Lower leg skin (tissue), 4 donors: ENCODE data around the gene ULK2. TPM values are rescaled to one million over a fixed set of nuclear protein-coding genes. Genes with fewer than 3 reads are reported as not detected.

ENCODE experiments used
- DNase-seq, 2 donors: peaks; one replicate each; pipeline ENCODE4 v3.0.0-alpha.2; 2019; ENCODE audit warnings: low spot score in 2 of 2
- H3K4me3 ChIP-seq: fragments of 200-600 bp; sonication (generic); 2 replicates; pipeline ENCODE4 v1.5.1; 2017; ENCODE audit warnings: mild to moderate bottlenecking, low read depth; ENCODE audit not compliant: poor library complexity, severe bottlenecking
- CTCF ChIP-seq, 3 donors: fragments of 450-650 bp; IDR thresholded peaks; one replicate each; pipeline ENCODE4 v1.5.1; 2016; ENCODE audit warnings: antibody characterized with exemption in 3 of 3, mild to moderate bottlenecking in 3 of 3, moderate library complexity in 2 of 3
- POLR2A ChIP-seq, 2 donors: fragments of 450-650 bp; IDR thresholded peaks; one replicate each; pipeline ENCODE4 v1.6.1; 2016 to 2017; ENCODE audit warnings: antibody characterized with exemption in 2 of 2, mild to moderate bottlenecking in 1 of 2, moderate library complexity in 1 of 2
- WGBS, 2 donors: methylation state at CpG; one replicate each; pipeline ENCODE4 v1.1.5; 2018; 5-methylcytosine and 5-hydroxymethylcytosine counted together
- intact Hi-C: fragments of 100-400 bp; cut with DNase I; formaldehyde crosslinking; loops from one replicate; pipeline ENCODE4 v1.15.0; 2023; ENCODE audit warnings: low total_unique reads
- total RNA-seq, 4 donors: library from RNA; depleted of rRNA; stranded (reverse); fragments of >200 nt; gene quantifications; one replicate each; pipeline ENCODE4 v1.1.0, GENCODE V29; 2016

The ULK2 gene
- total RNA-seq, 4 donors from 2014 or later, result 10.0 to 24.8 (median 19.7) TPM

- TF ChIP-seq CTCF (IDR thresholded peaks at IDR 0.05) (no peak), POLR2A (IDR thresholded peaks at IDR 0.05) (no peak)
- 70 to 80% methylated on average over 9 of the region's 9 CpGs for WGBS, 2 donors
- intact Hi-C loops, result loop anchor here (10.0 kb wide), 1 partner anchor 385 kb away; the partner anchor contains the start of gene B9D1
Measured at GRCh38 chr17:19750020-19750572, 117.6 kb downstream of the ULK2 start.

GRCh38 chr17:19748807-19749193 is 118.9 kb downstream of the ULK2 start:
- 60 to 65% methylated on average over 13 of the region's 13 CpGs for WGBS, 2 donors
- no peak for TF ChIP-seq POLR2A (IDR thresholded peaks at IDR 0.05)
- no peak for TF ChIP-seq CTCF (IDR thresholded peaks at IDR 0.05)
- no peak for DNase-seq
- intact Hi-C loops, result no loop called here
- H3K4me3 ChIP-seq, result no peak overlapping the region

More at GRCh38 chr17:19750020-19750572, 117.6 kb downstream of the ULK2 start:
- no peak for DNase-seq
- H3K4me3 ChIP-seq, result no peak overlapping the region

GRCh38 chr17:19747829-19748806 is 119.6 kb downstream of the ULK2 start, which contains the start of gene ALDH3A1:
TSS of gene ALDH3A1 (minus strand) at chr17:19748298. CDS start at chr17:19745129, 3,169 bp downstream.
- H3K4me3 ChIP-seq, result no peak within 1 kb of the TSS
- intact Hi-C loops, result no loop called here
- TF ChIP-seq CTCF (IDR thresholded peaks at IDR 0.05) (no peak), POLR2A (IDR thresholded peaks at IDR 0.05) (no peak)
- WGBS, 2 donors, result 28% methylated on average over 25 of the region's 25 CpGs
- DNase-seq, result no peak

- intact Hi-C loops, result no loop called here
- DNase-seq, result no peak
- WGBS, 2 donors, result 56 to 69% methylated on average over 13 of the region's 13 CpGs
- TF ChIP-seq POLR2A (IDR thresholded peaks at IDR 0.05), result no peak
- TF ChIP-seq CTCF (IDR thresholded peaks at IDR 0.05), result no peak
- no peak overlapping the region for H3K4me3 ChIP-seq
Measured at GRCh38 chr17:19747159-19747719, 120.5 kb downstream of the ULK2 start.

GRCh38 chr17:19746517-19746916 is 121.2 kb downstream of the ULK2 start:
- TF ChIP-seq POLR2A (IDR thresholded peaks at IDR 0.05), result no peak
- no peak for TF ChIP-seq CTCF (IDR thresholded peaks at IDR 0.05)
- DNase-seq, result no peak
- WGBS, 2 donors, result 64% methylated on average over 20 of the region's 20 CpGs
- intact Hi-C loops, result no loop called here
- H3K4me3 ChIP-seq, result no peak overlapping the region
